Epidermal melanocyte (primary cell): ENCODE data around the gene EVC2.

ENCODE experiments used
- DNase-seq: peaks from one replicate; pipeline ENCODE4 v3.0.0; 2011; ENCODE audit warnings: low spot score; ENCODE audit not compliant: insufficient read length

EVC2 gene

DNA sequence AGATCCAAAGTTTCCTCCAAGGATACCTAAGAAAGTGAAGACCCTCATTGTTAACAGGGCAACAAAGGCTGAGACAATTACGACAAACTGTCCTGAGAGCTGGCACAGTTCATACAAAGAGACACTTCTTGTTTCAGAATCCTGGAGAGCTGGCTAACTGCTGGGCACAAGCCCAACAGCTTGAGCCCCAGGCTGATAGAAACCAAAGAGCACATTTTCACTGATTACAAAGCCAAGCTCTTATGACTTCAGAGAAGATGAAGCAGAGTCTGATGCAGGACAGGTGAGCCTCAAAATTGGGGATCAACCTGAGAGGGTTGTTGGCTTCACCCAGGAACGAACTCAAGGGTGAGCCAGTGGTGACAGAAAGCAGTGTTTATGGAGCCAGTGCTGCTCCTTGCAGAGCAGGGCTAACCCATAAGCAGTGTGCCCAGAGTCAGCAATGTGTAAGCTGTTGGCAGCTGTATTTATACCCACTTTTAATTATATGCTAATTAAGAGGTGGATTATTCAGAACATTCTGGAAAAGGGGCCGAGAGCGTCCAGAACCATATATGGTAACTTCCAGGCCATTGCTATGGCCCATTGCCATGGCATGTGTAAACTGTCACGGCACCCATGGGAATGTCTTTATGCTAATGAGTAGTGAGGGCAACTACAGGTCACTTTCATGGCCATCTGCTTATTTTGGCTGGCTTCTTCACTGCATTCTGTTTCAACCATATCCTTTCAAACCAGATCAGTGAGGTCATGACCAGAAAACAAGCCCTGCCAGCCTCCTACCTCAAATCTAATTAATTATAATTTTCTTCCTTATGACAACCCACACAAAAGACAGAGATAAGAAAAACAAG lies 183.7 kb downstream of the EVC2 start:
- DNase-seq, result peak; percentile 38

DNA sequence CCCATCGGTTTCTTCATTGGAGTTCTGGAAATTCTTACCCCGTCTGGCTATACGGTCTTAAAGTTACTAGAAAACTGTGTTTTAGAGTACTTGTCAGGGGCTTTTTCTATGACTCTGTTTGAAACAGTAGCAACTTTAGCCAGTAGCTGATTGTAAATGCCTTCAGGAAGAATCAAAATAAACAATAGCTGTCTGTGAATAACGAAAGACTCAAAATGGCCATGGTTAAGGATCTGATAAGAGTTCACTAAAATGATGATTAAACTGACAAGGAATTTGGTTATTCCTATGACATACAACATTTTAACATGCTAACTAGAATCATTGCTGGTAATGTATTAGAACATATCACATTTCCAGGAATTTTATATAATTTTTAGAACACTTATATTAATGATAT lies 191.0 kb downstream of the EVC2 start:
- DNase-seq, result no peak

- no peak for DNase-seq
Measured at GRCh38 chr4:5515646-5516045, 192.7 kb downstream of the EVC2 start.
